ENCODE results near the gene ERCC6L. TPM values are rescaled to one million over a fixed set of nuclear protein-coding genes. Genes with fewer than 3 reads are reported as not detected.
A peak's percentile ranks its signal among the peaks of the same experiment; 100 is the strongest.

The ERCC6L gene
- total RNA-seq, 1 experiment from 2014 or later: 1.8 TPM

- TF ChIP-seq CTCF (IDR thresholded peaks at IDR 0.05; ENCODE audit: unreplicated experiment): no peak
- Mint-ChIP-seq H3K4me3 (ENCODE audit: unreplicated experiment) (peak overlapping the region; percentile 90), H3K36me3 (ENCODE audit: insufficient read depth, unreplicated experiment) (peaks cover 55% of the 10 kb centered on the region), H3K4me1 (ENCODE audit: insufficient read depth, unreplicated experiment) (peaks cover 41% of the 10 kb centered on the region), H3K9me3 (ENCODE audit: unreplicated experiment) (no peaks in the 10 kb centered on the region), H3K27ac (ENCODE audit: low read depth, unreplicated experiment) (peak overlapping the region; percentile 99), H3K27me3 (ENCODE audit: insufficient read depth, unreplicated experiment) (peaks cover 30% of the 10 kb centered on the region)
- ChIA-PET CTCF (interaction anchor here (0.7 to 3.9 kb wide), 18 partner anchors 8 to 362 kb away, joined by 3 to 25 read pairs (median 4); no protein-coding TSS in a partner anchor), POLR2A (interaction anchor here (0.6 to 2.4 kb wide), 18 partner anchors 9 to 744 kb away, joined by 3 to 12 read pairs (median 4); partner anchors contain the start of genes ERCC6L, OGT and PIN4)
- DNase-seq (ENCODE audit: unreplicated experiment): no peak
- TSS peak; percentile 62 for BruUV-seq (replicated peaks)
- intact Hi-C loops (cut with micrococcal nuclease): no loop called here
Measured at GRCh38 chrX:72276478-72276953, 37.7 kb upstream of the ERCC6L start.

GRCh38 chrX:72274526-72274925 lies 35.7 kb upstream of the ERCC6L start:
- CTCF ChIA-PET: interaction anchor here (1.0 to 1.1 kb wide), 2 partner anchors 27 to 30 kb away, joined by 3 to 4 read pairs; no protein-coding TSS in a partner anchor
- Mint-ChIP-seq H3K36me3 (ENCODE audit: insufficient read depth, unreplicated experiment) (peaks cover 75% of the 10 kb centered on the region), H3K4me3 (ENCODE audit: unreplicated experiment) (peak overlapping the region; percentile 90), H3K9me3 (ENCODE audit: unreplicated experiment) (no peaks in the 10 kb centered on the region), H3K27me3 (ENCODE audit: insufficient read depth, unreplicated experiment) (peaks cover 10% of the 10 kb centered on the region), H3K27ac (ENCODE audit: low read depth, unreplicated experiment) (peak overlapping the region; percentile 99), H3K4me1 (ENCODE audit: insufficient read depth, unreplicated experiment) (peaks cover 37% of the 10 kb centered on the region)
- POLR2A ChIA-PET: interaction anchor here (0.6 to 1.4 kb wide), 5 partner anchors 9 to 36 kb away, joined by 3 to 8 read pairs (median 4); partner anchors contain the start of genes CITED1 and ERCC6L
- TF ChIP-seq CTCF (IDR thresholded peaks at IDR 0.05; ENCODE audit: unreplicated experiment): no peak
- intact Hi-C loops (cut with micrococcal nuclease): no loop called here
- DNase-seq (ENCODE audit: unreplicated experiment): no peak
- no TSS peak for BruUV-seq (replicated peaks)

GRCh38 chrX:72273718-72274117 lies 34.9 kb upstream of the ERCC6L start:
- H3K4me3 Mint-ChIP-seq (ENCODE audit: unreplicated experiment): peak overlapping the region; percentile 90
- peaks cover 83% of the 10 kb centered on the region for H3K36me3 Mint-ChIP-seq (ENCODE audit: insufficient read depth, unreplicated experiment)

More at GRCh38 chrX:72273718-72274117, 34.9 kb upstream of the ERCC6L start:
- no peak for TF ChIP-seq CTCF (IDR thresholded peaks at IDR 0.05; ENCODE audit: unreplicated experiment)
- peaks cover 37% of the 10 kb centered on the region for H3K4me1 Mint-ChIP-seq (ENCODE audit: insufficient read depth, unreplicated experiment)
- ChIA-PET POLR2A (interaction anchor here (1.0 to 1.2 kb wide), 3 partner anchors 10 to 267 kb away, joined by 3 read pairs; no protein-coding TSS in a partner anchor), CTCF (interaction anchor here (0.8 kb wide), 1 partner anchor 8 kb away, joined by 3 read pairs; no protein-coding TSS in a partner anchor)
- peak overlapping the region; percentile 99 for H3K27ac Mint-ChIP-seq (ENCODE audit: low read depth, unreplicated experiment)
- no TSS peak for BruUV-seq (replicated peaks)
- peaks cover 2% of the 10 kb centered on the region for H3K27me3 Mint-ChIP-seq (ENCODE audit: insufficient read depth, unreplicated experiment)
- intact Hi-C loops (cut with micrococcal nuclease): no loop called here
- DNase-seq (ENCODE audit: unreplicated experiment): peak; percentile 32
- no peaks in the 10 kb centered on the region for H3K9me3 Mint-ChIP-seq (ENCODE audit: unreplicated experiment)
